PFSK-1 (cell line): Measurements from ENCODE around the gene SFI1.

Source experiments
- FOXP2 ChIP-seq: optimal IDR thresholded peaks from 2 replicates; pipeline ENCODE3; 2011; ENCODE audit warnings: borderline replicate concordance, control low read depth, inconsistent platforms; ENCODE audit not compliant: insufficient read depth; ENCODE audit errors: extremely low read length, extremely low read depth
- POLR2AphosphoS5 ChIP-seq: IDR thresholded peaks from 2 replicates; pipeline ENCODE4 v1.6.1; 2012; ENCODE audit warnings: low read depth, mild to moderate bottlenecking, control low read depth, low read length, moderate library complexity
- REST ChIP-seq, 2 experiments: IDR thresholded peaks; 2 replicates each; pipeline versions ENCODE4 v1.6.1 to v1.8.0; 2011 to 2012; ENCODE audit warnings: low read depth in 2 of 2, low read length in 2 of 2, control low read depth in 1 of 2, inconsistent platforms in 1 of 2, mild to moderate bottlenecking in 1 of 2, moderate library complexity in 1 of 2; ENCODE audit not compliant: insufficient read depth in 1 of 2
- SIN3A ChIP-seq: IDR thresholded peaks from 2 replicates; pipeline ENCODE4 v1.6.1; 2012; ENCODE audit warnings: mild to moderate bottlenecking, low read length, moderate library complexity, borderline replicate concordance; ENCODE audit not compliant: insufficient read depth
- TAF1 ChIP-seq: IDR thresholded peaks from 2 replicates; pipeline ENCODE4 v1.6.1; 2012; ENCODE audit warnings: low read length, control low read depth, borderline replicate concordance; ENCODE audit not compliant: insufficient read depth

SFI1 gene

GRCh38 chr22:31615940-31616314 is 119.6 kb downstream of the SFI1 start:
- no peak for TF ChIP-seq SIN3A
- no peak for TF ChIP-seq POLR2AphosphoS5
- TF ChIP-seq REST (IDR thresholded peaks at IDR 0.05; ENCODE audit: insufficient read depth in 1 of 2, low read depth in 2 of 2, low read length in 2 of 2), result no peak

GRCh38 chr22:31616315-31616980 is 120.1 kb downstream of the SFI1 start:
- no peak for TF ChIP-seq POLR2AphosphoS5
- TF ChIP-seq SIN3A, result no peak
- TF ChIP-seq TAF1, result no peak
- no peak for TF ChIP-seq FOXP2
- TF ChIP-seq REST (IDR thresholded peaks at IDR 0.05; ENCODE audit: insufficient read depth in 1 of 2, low read depth in 2 of 2, low read length in 2 of 2), result no peak

DNA sequence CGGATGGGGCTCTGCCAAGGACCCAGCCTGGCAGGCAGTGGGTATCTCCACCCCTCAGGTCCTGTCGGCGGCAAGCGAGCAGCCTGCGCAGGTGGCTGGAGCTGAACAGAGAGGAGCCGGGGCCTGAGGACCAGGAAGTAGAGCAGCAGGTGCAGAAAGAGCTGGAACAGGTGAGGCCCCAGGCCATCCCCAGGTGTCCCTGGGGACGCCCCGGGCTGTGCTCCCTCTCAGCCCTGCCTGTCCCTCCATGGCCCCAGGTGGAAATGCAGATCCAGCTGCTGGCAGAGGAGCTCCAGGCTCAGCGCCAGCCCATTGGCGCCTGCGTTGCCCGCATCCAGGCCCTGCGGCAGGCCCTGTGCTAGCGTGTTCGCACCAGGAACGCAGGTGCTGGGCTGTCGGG is 121.7 kb downstream of the SFI1 start:
- TF ChIP-seq TAF1, result no peak
- no peak for TF ChIP-seq POLR2AphosphoS5
- TF ChIP-seq FOXP2, result no peak
- no peak for TF ChIP-seq REST (IDR thresholded peaks at IDR 0.05; ENCODE audit: insufficient read depth in 1 of 2, low read depth in 2 of 2, low read length in 2 of 2)
- no peak for TF ChIP-seq SIN3A

GRCh38 chr22:31618471-31619176 is 122.3 kb downstream of the SFI1 start:
- TF ChIP-seq FOXP2, result no peak
- no peak for TF ChIP-seq POLR2AphosphoS5
- no peak for TF ChIP-seq TAF1
- TF ChIP-seq REST (IDR thresholded peaks at IDR 0.05; ENCODE audit: insufficient read depth in 1 of 2, low read depth in 2 of 2, low read length in 2 of 2), result no peak
- no peak for TF ChIP-seq SIN3A
